ENCODE measurements around the gene RPL37.

DNA sequence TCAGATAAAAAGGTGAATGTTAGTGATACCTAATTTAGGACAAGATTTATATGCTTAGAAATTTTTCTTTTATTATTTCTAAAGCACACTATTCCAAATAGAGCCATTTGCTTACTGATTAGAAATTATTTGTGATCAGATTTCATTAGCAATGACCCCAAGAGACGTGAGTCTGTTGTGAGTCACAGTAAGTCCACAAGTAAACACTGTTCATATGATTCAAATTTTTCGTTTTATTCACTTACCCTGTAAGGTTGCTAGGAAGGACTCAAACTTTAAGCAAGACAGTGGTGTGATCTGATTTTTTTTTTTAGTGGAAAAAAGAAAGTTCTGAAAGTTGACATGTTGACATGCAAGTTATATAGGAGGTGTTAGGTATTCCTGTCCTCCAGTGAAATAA, 7.3 kb upstream of the RPL37 start:
- no peak for TF ChIP-seq POLR2A (IDR thresholded peaks at IDR 0.05)
- TF ChIP-seq, protein P1, sequence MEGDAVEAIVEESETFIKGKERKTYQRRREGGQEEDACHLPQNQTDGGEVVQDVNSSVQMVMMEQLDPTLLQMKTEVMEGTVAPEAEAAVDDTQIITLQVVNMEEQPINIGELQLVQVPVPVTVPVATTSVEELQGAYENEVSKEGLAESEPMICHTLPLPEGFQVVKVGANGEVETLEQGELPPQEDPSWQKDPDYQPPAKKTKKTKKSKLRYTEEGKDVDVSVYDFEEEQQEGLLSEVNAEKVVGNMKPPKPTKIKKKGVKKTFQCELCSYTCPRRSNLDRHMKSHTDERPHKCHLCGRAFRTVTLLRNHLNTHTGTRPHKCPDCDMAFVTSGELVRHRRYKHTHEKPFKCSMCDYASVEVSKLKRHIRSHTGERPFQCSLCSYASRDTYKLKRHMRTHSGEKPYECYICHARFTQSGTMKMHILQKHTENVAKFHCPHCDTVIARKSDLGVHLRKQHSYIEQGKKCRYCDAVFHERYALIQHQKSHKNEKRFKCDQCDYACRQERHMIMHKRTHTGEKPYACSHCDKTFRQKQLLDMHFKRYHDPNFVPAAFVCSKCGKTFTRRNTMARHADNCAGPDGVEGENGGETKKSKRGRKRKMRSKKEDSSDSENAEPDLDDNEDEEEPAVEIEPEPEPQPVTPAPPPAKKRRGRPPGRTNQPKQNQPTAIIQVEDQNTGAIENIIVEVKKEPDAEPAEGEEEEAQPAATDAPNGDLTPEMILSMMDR (IDR thresholded peaks at IDR 0.05 in 4 of 5, conservative IDR thresholded peaks at IDR 0.05 in 1 of 5) = no peak

Measured in gastrocnemius medialis (tissue), 4 donors.